SJCRH30 (cell line): ENCODE data around the gene SELENOT. TPM values are rescaled to one million over a fixed set of nuclear protein-coding genes. Genes with fewer than 3 reads are reported as not detected.

Experiments
- DNase-seq, 2 experiments: peaks; one replicate each; pipeline ENCODE4 v3.0.0-alpha.2; 2015 to 2020
- H3K27ac ChIP-seq: fragments of 250-450 bp; sonication (Bioruptor Pico); 2 replicates; pipeline ENCODE4 v1.5.1; 2020; ENCODE audit warnings: mild to moderate bottlenecking, moderate library complexity
- H3K27me3 ChIP-seq: fragments of 250-450 bp; sonication (Bioruptor Pico); 2 replicates; pipeline ENCODE4 v1.5.1; 2020; ENCODE audit warnings: mild to moderate bottlenecking, moderate library complexity
- H3K36me3 ChIP-seq: fragments of 250-450 bp; sonication (Bioruptor Pico); 2 replicates; pipeline ENCODE4 v1.5.1; 2020; ENCODE audit warnings: mild to moderate bottlenecking, moderate library complexity
- H3K4me1 ChIP-seq: fragments of 250-450 bp; sonication (Bioruptor Pico); 2 replicates; pipeline ENCODE4 v1.5.1; 2020; ENCODE audit warnings: mild to moderate bottlenecking, moderate library complexity
- H3K4me3 ChIP-seq: fragments of 250-450 bp; sonication (Bioruptor Pico); 2 replicates; pipeline ENCODE4 v1.5.1; 2020; ENCODE audit warnings: mild to moderate bottlenecking, moderate library complexity
- H3K9me3 ChIP-seq: fragments of 250-450 bp; sonication (Bioruptor Pico); replicated peaks from 2 replicates; pipeline ENCODE4 v1.5.1; 2020; ENCODE audit warnings: mild to moderate bottlenecking, moderate library complexity
- total RNA-seq: library from RNA; depleted of rRNA; stranded (reverse); fragments of >200 nt; shearing (Covaris generic); gene quantifications from 2 replicates; pipeline ENCODE4 v1.2.3, GENCODE V29; 2014; rRNA removed

The SELENOT gene, protein sequence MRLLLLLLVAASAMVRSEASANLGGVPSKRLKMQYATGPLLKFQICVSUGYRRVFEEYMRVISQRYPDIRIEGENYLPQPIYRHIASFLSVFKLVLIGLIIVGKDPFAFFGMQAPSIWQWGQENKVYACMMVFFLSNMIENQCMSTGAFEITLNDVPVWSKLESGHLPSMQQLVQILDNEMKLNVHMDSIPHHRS
- total RNA-seq = 121 and 133 TPM in 2 replicates

DNA sequence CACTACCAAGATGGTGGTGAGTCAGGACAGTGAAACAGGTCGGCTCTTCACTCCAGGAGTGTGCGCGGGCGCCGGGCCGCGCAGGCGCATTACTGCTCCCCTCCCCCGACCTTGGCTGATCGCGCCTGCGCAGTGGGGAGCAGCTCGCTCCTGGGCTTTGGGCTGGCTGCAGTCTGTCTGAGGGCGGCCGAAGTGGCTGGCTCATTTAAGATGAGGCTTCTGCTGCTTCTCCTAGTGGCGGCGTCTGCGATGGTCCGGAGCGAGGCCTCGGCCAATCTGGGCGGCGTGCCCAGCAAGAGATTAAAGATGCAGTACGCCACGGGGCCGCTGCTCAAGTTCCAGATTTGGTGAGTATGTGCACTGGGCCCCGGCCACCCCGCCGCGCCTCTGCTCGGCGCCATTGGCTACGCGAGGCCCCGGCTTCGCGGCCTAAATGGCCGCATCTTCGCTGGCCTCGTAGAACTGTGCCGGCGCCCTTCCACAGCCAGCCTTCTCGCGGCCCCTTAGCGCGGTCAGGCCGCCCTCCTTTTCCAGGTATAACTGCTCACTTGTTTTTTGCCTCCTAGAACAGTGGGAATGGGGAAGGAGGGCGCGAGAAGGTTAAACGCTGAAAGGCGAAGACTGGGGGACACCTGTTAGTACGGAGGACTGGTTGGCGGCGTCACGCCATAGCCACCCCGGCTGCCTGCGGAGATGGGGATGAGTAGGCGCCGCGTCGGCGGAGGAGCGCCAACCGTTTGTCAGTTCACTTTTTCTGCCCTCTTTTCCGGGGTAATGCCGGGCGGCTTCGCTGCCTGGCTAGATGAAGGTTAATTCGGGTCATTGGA, at the start of gene SELENOT:
SELENOT (plus strand) TSS at position 169 of the 827 bp plus-strand sequence; CDS start at position 211, 42 bp downstream.
- Histone ChIP-seq H3K4me1 (peaks cover 3% of the 10 kb centered on the region; the same call in 1 of the 2 replicates), H3K27me3 (no peaks in the 10 kb centered on the region), H3K4me3 (peak within 1 kb of the TSS; percentile 72), H3K9me3 (no peaks in the 10 kb centered on the region), H3K27ac (peak within 1 kb of the TSS; percentile 79), H3K36me3 (peaks cover 4% of the 10 kb centered on the region; the same call in 1 of the 2 replicates)
- peak; percentile 94 to 96 for DNase-seq

DNA sequence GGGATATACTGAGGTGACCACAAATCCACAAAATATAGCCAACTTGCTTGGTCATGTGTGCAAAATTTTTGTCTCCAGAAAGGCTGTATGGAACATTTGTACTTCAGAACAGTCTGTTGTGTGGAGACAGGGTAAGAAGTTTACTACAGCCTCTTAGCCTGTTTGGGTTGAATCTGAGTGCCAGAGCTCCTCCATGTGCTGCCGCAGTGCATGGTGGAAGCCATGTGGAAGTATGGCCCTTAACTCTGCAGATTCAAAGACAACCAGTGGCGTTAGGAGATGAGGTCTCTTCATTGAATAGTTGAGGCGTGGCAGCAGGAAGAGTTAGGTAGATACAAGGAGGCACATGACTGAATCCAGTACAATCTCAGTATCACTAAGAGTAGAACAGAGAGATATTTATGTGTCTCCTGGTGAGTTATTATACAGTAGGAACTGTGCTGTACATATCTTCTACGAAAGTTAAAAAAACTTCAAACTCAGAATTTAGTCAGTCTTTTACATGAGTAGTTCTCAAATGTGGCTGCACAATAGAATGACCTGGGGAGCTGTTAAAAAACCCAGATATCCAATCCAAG, 47.2 kb upstream of the SELENOT start:
- no peak for DNase-seq
- Histone ChIP-seq H3K4me1 (no peaks in the 10 kb centered on the region; the same call in 1 of the 2 replicates), H3K9me3 (no peaks in the 10 kb centered on the region), H3K4me3 (no peak overlapping the region), H3K36me3 (peaks cover 69% of the 10 kb centered on the region), H3K27me3 (no peaks in the 10 kb centered on the region), H3K27ac (no peak overlapping the region)

DNA sequence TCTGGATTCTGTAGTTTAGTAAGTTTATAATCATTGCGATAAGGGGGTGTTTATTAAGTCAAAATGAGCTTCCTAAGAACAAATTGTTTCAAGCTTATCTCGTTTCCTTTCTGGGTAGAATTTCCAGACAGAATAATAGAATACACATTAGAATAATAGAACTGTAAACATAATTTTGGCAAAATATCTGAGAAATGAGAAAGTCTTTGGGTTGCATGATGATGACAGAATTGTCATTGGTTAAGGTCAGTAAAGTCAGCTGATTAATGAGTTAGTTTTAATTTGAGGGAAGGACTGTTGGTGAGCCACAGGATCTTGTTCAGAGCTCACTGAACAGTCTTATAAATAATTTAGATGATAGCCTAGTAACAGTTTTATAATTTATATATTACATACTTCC, 46.3 kb upstream of the SELENOT start:
- H3K4me1 ChIP-seq = no peaks in the 10 kb centered on the region; the same call in 1 of the 2 replicates
- no peak overlapping the region for H3K27ac ChIP-seq
- no peak for DNase-seq
- peaks cover 70% of the 10 kb centered on the region for H3K36me3 ChIP-seq
- no peak overlapping the region for H3K4me3 ChIP-seq
- H3K27me3 ChIP-seq = no peaks in the 10 kb centered on the region
- no peaks in the 10 kb centered on the region for H3K9me3 ChIP-seq

DNA sequence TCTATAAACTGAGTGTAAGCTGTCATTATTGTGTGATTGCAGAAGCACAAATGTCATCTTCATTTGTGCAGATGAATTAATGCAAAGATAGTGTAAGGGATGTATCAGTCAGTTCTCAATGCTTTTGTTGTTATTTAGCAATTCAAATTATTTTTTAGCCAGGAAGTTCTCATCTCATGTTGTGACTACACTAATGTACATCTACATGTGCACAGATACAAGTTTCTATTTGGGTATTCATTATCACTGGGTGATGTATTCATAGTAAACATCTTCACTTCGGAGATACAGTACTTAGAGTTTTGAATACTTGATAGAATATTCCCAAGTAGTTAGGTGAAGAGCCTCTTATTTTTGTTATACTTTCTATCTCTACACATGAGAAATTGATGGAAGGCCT, 45.4 kb upstream of the SELENOT start:
- Histone ChIP-seq H3K9me3 (no peaks in the 10 kb centered on the region), H3K27ac (no peak overlapping the region), H3K27me3 (no peaks in the 10 kb centered on the region), H3K4me3 (no peak overlapping the region), H3K36me3 (peaks cover 66% of the 10 kb centered on the region), H3K4me1 (no peaks in the 10 kb centered on the region; the same call in 1 of the 2 replicates)
- DNase-seq = no peak

DNA sequence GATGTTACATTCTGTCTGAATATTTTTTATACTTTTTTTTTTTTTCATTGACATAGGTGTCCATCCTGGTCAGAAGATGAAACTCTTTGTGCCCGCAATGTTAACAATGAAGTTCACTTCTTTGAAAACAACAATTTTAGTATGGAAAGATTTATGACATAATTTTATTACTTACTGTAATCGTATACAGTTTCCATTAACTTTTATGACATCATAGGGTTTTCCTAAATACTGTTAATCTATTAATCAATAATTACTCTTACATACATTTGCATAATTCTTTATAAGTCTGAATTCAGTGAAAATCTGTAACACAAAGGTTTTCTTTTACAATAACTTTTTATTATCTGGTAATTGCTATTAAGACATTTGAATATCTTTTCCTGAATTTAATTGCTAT, 38.9 kb upstream of the SELENOT start:
- H3K4me1 ChIP-seq = no peaks in the 10 kb centered on the region
- no peaks in the 10 kb centered on the region for H3K27me3 ChIP-seq
- no peak overlapping the region for H3K27ac ChIP-seq
- peaks cover 70% of the 10 kb centered on the region for H3K36me3 ChIP-seq
- H3K9me3 ChIP-seq = no peaks in the 10 kb centered on the region
- no peak overlapping the region for H3K4me3 ChIP-seq
- DNase-seq = no peak

DNA sequence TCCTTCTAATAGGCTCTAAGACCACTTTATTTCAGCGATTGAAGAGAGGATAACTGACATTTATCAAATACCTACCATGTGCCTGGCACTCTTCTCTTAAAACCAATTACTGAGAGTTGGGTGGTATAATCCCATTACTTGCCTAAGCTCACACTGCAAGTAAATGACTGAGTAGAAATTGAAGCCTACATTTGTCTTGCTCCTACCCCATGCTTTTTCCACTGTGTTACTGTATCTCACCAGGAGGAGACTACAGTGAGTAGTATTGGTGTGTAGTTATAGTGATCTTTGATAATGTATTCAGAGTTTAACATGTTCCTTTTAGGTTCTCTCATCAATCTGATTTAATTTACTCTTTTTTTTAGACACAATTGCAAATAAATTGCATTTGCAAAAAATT, 35.8 kb upstream of the SELENOT start:
- H3K36me3 ChIP-seq = peaks cover 81% of the 10 kb centered on the region
- no peak overlapping the region for H3K27ac ChIP-seq
- H3K4me3 ChIP-seq = no peak overlapping the region
- no peaks in the 10 kb centered on the region for H3K9me3 ChIP-seq
- no peaks in the 10 kb centered on the region for H3K27me3 ChIP-seq
- no peaks in the 10 kb centered on the region for H3K4me1 ChIP-seq
- DNase-seq = no peak

DNA sequence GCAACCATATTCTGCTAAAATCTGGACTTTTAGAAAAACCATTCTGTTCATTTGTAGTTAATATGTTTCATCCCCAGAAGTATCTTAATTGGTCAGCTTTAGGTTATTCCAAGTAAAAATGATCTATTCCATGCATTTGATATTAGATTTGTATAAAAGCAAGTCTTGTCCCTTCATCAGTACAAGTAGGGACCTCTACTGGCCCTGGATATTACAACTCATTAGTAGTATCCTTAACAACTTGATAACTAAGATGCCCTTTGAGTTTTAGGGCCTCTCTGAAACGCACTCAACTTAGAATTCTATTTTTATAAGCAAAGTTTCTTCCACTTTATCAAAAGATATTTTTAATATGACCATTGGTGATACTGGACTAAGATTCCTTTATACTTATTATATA, 25.3 kb upstream of the SELENOT start:
- H3K27me3 ChIP-seq = no peaks in the 10 kb centered on the region
- peaks cover 53% of the 10 kb centered on the region for H3K36me3 ChIP-seq
- no peaks in the 10 kb centered on the region for H3K9me3 ChIP-seq
- DNase-seq = no peak
- no peak overlapping the region for H3K4me3 ChIP-seq
- H3K4me1 ChIP-seq = no peaks in the 10 kb centered on the region
- H3K27ac ChIP-seq = no peak overlapping the region

DNA sequence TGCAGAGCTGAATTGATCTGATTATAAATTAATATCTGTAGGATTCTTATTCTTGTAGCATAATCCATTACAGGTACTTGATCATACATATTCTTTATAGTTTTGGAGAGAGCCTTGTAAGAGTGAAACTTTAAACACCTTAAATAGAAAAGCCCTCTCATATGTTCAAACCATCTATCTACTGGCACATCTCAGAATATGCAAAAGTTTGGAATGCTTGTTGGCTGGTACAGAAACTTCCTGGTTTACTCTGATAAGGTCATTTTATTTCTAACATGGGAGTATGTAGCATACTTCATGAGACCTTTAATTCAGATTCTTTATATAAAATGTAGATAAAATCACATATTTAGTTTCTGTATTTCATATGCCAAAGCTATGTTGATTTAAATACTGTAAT, 21.9 kb upstream of the SELENOT start:
- Histone ChIP-seq H3K4me1 (no peaks in the 10 kb centered on the region), H3K4me3 (no peak overlapping the region), H3K27ac (no peak overlapping the region), H3K36me3 (peaks cover 66% of the 10 kb centered on the region), H3K9me3 (no peaks in the 10 kb centered on the region), H3K27me3 (no peaks in the 10 kb centered on the region)
- DNase-seq = no peak

DNA sequence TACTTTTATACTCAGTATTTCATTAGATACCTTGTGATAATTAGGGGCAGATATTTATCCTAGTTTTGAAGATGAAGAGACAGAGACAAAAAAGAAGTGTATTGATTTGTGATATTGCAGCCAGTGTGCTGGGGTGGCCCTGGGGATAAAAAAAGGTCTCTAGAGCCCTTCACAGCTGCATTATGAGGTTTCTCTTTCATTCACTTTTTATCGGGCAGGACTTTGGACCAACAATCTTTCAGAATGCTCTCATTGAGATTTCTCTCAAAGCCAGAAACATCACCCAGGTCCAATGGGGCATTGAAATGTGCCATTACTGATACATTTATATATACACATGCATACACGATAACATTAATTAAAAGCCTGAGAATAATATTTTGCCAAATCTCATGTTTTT, 20.5 kb upstream of the SELENOT start:
- no peak overlapping the region for H3K4me3 ChIP-seq
- no peaks in the 10 kb centered on the region for H3K27me3 ChIP-seq
- H3K9me3 ChIP-seq = no peaks in the 10 kb centered on the region
- H3K36me3 ChIP-seq = peaks cover 59% of the 10 kb centered on the region
- no peaks in the 10 kb centered on the region for H3K4me1 ChIP-seq
- H3K27ac ChIP-seq = no peak overlapping the region
- no peak for DNase-seq

DNA sequence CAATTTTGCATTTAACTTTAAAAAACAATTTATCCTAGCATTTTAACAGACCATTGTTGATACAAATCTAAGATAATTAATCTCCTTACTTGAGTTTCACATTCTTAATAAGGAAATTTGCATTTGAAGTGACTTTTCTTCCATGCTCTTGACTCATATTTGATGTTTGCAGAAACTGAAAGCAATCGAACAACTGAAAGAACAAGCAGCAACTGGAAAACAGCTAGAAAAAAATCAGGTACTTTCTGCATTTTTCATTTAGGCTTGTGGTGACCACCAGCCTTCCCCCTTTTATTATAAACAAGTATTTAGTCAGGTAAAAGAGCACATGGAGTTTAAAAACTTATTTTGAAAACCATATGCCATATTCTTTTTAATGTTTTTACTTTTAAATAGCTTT, 20.1 kb upstream of the SELENOT start:
- H3K9me3 ChIP-seq = no peaks in the 10 kb centered on the region
- H3K4me1 ChIP-seq = no peaks in the 10 kb centered on the region
- no peak overlapping the region for H3K27ac ChIP-seq
- no peak overlapping the region for H3K4me3 ChIP-seq
- no peaks in the 10 kb centered on the region for H3K27me3 ChIP-seq
- peaks cover 57% of the 10 kb centered on the region for H3K36me3 ChIP-seq
- DNase-seq = no peak

DNA sequence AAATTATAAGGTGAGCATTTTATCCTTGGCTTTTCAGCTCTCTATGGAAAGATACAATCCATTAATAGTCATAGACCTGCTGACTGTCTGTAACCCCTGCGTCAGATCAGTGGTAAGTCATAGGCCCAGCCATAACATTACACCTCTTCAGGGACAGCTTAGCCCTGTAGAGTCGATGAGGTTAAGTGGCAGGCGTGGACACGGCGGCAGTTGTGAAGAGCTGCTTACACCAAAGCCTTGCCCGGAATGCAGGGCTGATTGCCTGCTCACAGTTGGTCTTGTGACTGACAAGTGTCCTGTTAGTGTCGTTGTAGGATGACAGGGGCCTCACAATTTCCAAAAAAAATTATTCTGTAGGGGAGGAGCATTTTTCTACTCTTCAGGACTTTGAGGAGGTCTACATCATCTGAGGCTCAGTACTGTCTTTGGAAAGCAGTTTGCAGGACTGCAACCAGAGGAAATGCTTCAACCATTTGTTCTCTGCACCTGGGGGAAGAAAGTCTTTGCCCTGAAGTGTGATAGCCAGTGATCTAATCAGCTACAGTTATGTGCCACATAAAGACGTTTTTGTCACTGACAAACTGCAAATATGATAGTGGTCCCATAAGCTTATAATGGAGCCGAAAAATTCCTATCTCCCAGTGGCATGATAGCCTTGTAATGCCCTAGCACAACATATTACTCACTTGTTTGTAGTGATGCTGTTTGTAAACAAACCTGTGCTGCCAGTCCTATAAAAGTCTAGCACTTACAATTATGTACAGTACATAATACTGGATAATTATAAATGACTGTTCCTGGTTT, 14.9 kb upstream of the SELENOT start:
- peaks cover 29% of the 10 kb centered on the region for H3K36me3 ChIP-seq
- no peaks in the 10 kb centered on the region for H3K9me3 ChIP-seq
- no peak overlapping the region for H3K27ac ChIP-seq
- DNase-seq = no peak
- H3K27me3 ChIP-seq = no peaks in the 10 kb centered on the region
- no peaks in the 10 kb centered on the region for H3K4me1 ChIP-seq
- H3K4me3 ChIP-seq = no peak overlapping the region

DNA sequence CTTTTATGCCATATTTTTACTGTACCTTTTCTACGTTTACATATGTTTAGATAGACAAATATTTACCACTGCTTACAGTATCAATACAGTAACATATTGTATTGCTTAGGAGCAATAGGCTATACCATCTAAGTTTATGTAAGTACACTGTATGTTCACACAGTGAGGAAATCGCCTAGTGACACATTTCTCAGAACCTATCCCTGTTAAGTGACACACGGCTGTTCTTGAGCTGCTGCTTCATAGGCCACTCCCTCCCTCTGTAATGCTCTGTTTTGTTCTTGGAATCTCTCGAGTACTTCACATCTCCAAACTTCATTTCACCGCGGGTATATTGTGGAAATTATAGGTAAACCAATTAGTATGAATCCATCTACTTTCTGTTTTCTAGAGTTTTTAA, 13.4 kb upstream of the SELENOT start:
- Histone ChIP-seq H3K27me3 (no peaks in the 10 kb centered on the region), H3K36me3 (peaks cover 15% of the 10 kb centered on the region), H3K9me3 (no peaks in the 10 kb centered on the region), H3K27ac (no peak overlapping the region), H3K4me3 (no peak overlapping the region), H3K4me1 (no peaks in the 10 kb centered on the region)
- DNase-seq = no peak

DNA sequence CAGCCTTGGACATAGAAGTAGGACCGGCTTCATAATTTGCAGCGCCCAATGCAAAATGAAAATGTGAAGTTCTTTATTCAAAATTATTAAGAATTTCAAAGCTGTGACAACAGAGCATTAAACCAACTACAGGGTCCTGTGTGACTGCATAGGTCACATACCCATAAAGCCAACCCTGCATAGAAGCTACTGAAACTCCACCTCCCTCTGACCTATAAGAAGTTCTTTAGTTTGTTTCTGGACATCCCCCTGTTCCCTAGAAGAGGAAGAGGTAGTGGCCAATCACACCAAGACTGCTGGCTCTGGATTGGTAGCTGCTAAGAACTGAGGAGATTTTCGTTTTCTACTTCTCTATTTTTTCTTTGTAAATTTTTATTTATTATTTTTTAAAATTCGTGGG, 9.0 kb upstream of the SELENOT start:
- DNase-seq = no peak
- Histone ChIP-seq H3K4me1 (no peaks in the 10 kb centered on the region), H3K4me3 (no peak overlapping the region), H3K27me3 (no peaks in the 10 kb centered on the region), H3K9me3 (no peaks in the 10 kb centered on the region), H3K36me3 (no peaks in the 10 kb centered on the region), H3K27ac (no peak overlapping the region)

DNA sequence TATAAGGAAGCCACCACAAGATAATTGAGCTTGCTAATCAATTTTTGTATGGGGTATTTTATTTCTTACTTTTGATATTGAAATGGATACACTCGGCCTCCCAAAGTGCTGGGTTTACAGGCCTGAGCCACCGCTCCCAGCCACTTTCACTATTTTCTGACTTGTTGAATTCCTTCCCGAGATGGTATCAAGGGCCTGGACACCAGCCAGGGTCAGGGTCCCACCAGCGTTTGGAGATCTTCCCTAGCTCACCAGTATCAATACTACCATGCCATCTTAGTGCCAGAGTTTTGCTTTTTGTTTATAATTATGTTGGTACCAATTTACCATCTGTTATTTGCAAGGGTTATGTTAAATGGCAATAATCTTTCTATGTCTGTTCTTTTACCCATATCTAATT, 5.5 kb upstream of the SELENOT start:
- no peak for DNase-seq
- no peaks in the 10 kb centered on the region for H3K9me3 ChIP-seq
- H3K4me3 ChIP-seq = no peak overlapping the region
- no peaks in the 10 kb centered on the region for H3K27me3 ChIP-seq
- no peaks in the 10 kb centered on the region for H3K4me1 ChIP-seq
- no peak overlapping the region for H3K27ac ChIP-seq
- no peaks in the 10 kb centered on the region for H3K36me3 ChIP-seq
